Hematopoietic multipotent progenitor cell treated with erythropoietin and hydrocortisone succinate and interleukin-3 and kit ligand, for 4 days (in vitro differentiated cells): Measurements from ENCODE around the gene IL17RB.

ENCODE experiments used
- DNase-seq: peaks from one replicate; pipeline ENCODE4 v3.0.0-alpha.2; 2015

IL17RB gene

DNA sequence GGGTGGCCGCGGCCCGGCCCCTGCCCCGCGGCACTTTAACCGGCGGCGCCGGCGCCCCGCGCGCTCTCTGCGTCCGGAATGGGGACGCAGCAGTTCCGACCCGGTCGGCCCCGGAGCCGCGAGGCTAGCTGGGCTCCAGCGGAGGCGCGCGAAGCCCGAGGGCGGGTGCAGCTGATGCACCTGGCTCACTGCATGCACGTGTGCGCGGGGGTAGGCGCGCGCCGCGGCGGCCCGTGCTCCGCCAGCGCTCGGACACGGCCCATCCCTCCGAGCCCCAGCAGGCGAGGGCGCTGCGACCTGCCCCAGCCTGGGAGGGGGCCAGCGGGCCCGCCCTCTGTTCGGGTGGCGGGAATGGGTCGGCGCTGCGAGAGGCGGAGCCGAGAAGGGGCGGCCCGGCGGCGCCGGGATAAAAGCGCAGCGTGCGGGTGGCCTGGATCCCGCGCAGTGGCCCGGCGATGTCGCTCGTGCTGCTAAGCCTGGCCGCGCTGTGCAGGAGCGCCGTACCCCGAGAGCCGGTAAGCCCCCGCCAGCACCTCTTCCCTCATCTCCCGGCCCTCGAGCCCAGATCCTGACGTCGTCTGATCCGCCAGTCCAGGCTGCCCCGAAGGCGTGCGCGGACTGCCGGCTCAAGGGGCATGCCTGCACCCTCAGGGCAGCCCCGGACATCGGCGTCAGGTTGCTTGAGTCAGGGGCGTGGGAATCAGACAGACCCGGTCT lies at the start of gene IL17RB, which contains the start of gene CHDH:
Gene IL17RB (plus strand): TSS at position 435 of the 717 bp plus-strand sequence. CDS start 21 bp downstream, at position 456.
Gene CHDH (minus strand): TSS at position 286 of the 717 bp plus-strand sequence. CDS start 22,411 bp downstream, outside the sequence.
- DNase-seq, result peak; percentile 49

DNA sequence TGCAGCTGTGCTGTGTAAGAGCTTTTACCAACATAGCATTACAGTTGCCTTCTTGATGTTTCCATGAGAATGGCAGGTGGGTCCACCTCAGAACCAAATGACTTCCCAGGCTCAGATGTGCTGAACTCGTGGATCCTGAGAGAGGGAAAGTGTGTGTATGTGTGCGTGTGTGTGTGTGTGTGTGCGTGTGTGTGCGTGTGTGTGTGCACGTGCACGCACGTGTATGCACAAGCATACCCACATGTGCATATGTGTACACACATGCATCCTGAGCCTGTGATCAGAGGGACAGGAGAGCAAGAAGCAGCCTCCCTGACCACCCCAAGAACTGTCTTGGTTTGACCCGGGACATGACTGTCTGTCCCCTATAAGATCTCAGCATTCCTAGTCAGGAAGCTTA lies 48.2 kb upstream of the IL17RB start:
- no peak for DNase-seq

- DNase-seq, result no peak
Observed at GRCh38 chr3:53799338-53799865, 47.0 kb upstream of the IL17RB start.

GRCh38 chr3:53800041-53800906 lies 46.1 kb upstream of the IL17RB start:
- no peak for DNase-seq

DNA sequence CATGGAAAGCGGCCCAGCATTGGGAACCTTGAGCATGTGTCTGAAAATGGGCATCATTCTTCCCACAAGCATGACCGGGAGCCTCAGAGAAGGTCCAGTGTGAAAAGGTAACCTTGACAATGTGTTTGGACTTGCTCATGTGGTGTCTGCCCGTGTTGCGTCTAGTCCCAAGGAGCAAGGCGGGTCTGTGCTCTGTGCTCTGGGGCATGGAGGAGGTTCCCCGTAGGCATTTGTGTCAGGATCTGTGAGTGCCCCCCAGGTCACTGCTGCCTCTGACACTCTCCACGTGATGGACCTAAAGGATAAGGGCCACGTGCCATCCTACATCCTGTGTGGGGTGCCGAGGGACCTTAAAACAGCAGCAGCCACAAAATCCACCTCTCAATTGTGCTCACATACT lies 45.0 kb upstream of the IL17RB start:
- DNase-seq, result no peak

DNA sequence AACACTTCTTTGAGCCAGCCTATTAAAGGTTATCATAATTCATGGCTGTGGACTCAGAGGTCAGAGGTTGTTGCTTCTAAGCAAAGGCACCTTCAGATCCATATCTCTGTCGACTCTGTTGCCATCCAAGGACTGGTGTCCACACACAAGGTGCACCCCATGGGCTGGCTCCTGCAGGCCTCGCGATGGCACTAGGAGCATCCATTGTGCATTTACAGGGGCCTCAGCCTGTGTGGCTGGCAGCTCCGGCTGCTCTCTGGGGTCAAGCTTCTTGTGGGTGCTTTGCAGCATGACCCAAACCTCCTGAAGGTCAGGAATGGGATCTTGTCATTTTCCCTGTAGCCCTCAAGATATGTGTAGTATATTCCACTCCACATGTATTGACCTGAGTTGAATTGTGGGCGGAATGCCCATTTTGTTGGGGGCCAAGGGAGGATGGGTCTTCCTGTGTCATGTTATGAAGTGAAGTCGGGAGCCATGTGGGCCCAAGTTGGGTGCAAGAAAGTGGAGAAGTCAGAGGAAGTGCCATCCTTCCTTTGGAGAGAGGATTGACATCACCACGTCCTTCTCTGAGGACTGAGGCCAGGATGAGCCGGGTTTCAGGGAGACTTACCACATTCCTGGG lies 44.0 kb upstream of the IL17RB start:
- DNase-seq, result no peak

DNA sequence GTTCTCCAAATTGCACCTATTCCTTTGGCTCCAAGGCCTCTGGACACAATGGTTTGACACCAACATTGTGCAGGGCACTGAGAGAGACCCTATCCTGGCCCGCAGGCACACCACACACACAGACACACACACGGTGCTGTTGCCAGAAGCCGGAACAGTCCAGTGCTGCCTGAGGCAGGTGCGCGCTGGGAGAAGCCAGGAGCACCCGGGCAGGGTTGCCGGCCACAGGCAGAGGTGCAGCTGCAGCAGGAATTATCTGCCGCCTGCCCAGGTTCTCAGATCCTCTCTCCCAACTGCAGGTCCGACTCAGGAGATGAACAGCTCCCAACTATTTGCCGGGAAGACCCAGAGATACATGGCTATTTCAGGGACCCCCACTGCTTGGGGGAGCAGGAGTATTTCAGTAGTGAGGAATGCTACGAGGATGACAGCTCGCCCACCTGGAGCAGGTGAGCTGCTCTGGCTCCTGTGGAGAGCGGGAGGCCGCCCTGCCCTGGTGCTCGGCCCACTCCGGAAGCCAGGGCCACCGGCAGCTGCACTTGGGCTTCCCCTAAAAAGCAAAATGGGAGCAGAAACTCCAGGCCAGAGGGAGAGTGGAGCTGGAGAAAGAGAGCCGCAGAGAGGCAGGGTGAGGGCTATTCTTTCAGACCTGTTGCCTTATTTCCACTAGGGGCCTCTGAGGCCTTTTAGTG lies 43.1 kb upstream of the IL17RB start:
- no peak for DNase-seq

DNA sequence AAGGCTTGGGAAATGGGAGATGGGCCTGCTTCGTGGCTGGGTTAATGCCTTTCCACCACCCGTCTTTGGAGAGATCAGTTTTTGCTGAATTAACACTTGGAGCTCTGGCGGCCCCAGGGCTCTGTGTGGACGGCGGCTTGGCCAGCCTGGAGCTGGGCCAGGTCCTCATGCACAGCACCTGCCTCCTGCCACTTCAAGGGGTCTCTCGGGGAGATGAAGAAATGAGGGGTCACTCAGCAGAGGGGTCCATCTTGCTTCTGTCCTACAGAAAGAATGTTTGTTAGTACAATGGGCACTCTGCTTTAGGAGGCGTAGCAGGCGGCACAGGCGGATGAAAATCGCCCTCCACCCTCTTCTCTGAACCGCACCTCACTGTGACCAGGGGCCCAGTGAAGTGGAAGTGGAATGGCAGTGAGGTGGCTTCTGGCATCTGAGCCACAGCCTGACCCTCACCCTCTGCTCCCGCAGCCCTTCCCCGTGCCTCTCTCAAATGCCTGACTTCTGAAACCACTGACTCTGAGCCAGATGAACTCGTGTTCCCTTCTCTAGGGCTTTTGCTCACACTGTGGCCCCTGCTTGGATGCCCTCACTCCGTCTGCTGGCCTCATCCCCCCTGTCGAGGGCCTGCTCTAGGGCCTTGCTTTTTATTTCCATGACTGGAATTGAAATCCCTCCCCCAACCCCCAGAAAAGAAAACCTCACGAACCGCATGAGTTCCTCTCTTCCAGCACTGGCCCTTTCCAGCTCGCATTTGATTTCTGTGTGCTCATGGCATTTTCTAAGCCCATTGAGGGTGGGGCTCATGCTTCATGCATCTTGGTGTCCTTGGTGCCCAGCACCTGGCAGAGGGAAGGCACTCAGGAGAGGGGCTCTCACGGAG lies 42.3 kb upstream of the IL17RB start:
- no peak for DNase-seq

GRCh38 chr3:53804697-53805462 lies 41.5 kb upstream of the IL17RB start:
- no peak for DNase-seq

- no peak for DNase-seq
Observed at GRCh38 chr3:53805463-53806159, 40.8 kb upstream of the IL17RB start.

- no peak for DNase-seq
Observed at GRCh38 chr3:53806182-53807116, 39.9 kb upstream of the IL17RB start.

DNA sequence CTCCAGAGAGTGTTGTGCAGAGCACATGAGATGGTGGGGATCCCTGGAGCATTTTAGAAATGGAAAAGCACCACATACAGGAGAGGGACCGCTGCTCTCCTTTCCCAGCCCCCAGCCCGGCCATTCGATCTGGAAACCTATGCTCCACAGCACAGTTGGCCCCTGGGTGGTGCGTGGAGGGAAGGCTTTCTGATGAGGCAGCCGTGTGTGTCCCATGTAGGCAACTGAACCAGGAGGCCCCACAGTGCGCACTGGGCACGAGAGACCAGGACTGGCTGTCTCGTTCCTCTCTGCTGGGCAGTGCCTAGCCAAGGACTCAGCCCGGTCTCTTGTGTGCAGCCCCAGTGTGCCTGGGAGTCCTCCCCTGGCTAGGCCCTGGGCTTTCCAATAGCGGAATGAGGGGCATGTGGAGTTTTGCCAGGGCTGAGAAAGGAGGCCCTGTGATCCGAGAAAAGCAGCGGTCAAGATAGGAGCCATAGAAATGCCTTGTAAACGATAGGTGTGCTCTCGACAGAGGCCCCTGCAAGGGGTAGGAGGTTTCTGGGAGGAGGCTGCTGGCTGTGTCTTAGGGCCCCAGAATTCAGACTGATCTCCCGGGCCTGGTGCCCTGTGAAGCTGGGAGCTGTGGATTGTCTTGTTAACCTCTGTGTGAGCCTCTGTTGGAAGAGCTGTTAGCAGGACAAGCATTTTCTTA lies 39.1 kb upstream of the IL17RB start:
- no peak for DNase-seq

DNA sequence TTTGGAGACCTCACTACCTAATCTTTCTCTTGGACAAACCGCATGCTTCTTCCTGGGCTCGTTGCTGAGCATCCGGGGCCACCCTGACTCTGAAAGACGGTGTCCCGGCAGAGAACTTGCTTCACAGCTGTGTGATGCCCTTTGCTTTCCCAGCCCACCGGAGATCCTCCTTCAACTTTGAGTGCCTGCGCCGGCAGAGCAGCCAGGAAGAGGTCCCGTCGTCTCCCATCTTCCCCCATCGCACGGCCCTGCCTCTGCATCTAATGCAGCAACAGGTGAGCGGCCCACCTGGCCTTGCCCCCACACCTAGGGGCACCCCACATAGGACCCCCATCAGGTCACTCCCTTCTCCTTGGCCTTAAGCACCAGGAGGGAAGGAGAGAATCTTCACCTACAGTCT lies 37.9 kb upstream of the IL17RB start:
- no peak for DNase-seq

DNA sequence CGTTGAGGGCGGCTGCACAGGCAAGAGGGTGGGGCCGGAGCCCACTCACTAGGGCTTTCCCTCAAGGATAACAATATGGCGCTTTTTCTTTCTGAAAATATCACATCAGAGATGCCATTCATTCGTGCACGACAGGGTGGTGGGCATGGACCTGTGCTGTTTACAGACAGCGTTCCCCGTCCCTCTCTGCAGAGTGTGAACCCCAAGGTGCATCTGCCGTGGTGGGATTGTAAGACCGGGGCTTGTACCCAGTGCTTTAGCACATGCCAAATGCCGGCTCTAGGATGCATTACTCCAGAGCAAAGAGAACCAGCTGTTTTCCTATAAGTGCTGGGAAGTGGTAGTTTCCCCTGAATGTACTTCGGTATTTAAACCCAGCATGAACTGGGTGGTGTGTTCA lies 37.1 kb upstream of the IL17RB start:
- no peak for DNase-seq

DNA sequence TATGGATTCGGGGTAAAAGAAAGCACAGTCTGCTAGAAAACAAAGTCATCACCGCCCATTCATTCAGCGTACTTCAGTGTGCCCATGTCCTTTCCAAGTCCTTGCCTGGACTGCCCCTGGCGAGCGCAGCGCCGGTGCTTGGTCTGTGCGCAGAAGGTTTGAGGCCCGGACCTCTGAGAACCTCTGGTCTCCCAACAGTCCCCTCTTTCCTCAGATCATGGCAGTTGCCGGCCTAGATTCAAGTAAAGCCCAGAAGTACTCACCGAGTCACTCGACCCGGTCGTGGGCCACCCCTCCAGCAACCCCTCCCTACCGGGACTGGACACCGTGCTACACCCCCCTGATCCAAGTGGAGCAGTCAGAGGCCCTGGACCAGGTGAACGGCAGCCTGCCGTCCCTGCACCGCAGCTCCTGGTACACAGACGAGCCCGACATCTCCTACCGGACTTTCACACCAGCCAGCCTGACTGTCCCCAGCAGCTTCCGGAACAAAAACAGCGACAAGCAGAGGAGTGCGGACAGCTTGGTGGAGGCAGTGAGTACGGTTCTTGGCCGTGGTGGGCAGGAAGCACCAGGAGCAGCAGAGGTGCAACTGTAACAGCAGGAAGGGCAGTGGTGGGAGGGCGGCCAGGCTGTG lies 36.5 kb upstream of the IL17RB start:
- DNase-seq, result no peak

DNA sequence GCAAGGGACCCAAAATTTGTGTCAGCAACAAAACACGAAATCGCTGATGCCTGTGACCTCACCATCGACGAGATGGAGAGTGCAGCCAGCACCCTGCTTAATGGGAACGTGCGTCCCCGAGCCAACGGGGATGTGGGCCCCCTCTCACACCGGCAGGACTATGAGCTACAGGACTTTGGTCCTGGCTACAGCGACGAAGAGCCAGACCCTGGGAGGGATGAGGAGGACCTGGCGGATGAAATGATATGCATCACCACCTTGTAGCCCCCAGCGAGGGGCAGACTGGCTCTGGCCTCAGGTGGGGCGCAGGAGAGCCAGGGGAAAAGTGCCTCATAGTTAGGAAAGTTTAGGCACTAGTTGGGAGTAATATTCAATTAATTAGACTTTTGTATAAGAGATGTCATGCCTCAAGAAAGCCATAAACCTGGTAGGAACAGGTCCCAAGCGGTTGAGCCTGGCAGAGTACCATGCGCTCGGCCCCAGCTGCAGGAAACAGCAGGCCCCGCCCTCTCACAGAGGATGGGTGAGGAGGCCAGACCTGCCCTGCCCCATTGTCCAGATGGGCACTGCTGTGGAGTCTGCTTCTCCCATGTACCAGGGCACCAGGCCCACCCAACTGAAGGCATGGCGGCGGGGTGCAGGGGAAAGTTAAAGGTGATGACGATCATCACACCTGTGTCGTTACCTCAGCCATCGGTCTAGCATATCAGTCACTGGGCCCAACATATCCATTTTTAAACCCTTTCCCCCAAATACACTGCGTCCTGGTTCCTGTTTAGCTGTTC lies 35.0 kb upstream of the IL17RB start:
- no peak for DNase-seq

GRCh38 chr3:53812434-53812833 lies 33.9 kb upstream of the IL17RB start:
- no peak for DNase-seq
